ENCODE data around the gene RSPRY1. TPM values are rescaled to one million over a fixed set of nuclear protein-coding genes. Genes with fewer than 3 reads are reported as not detected.

Gene RSPRY1
- total RNA-seq, 4 donors from 2014 or later, result 28.8 to 38.1 (median 32.1) TPM

- TF ChIP-seq CTCF (IDR thresholded peaks at IDR 0.05; ENCODE audit: low read depth), result no peak
Observed at GRCh38 chr16:57273826-57274225, 87.7 kb downstream of the RSPRY1 start.

GRCh38 chr16:57276596-57276995 is 90.5 kb downstream of the RSPRY1 start:
- TF ChIP-seq CTCF (IDR thresholded peaks at IDR 0.05; ENCODE audit: low read depth), result no peak

GRCh38 chr16:57277586-57277985 is 91.5 kb downstream of the RSPRY1 start:
- no peak for TF ChIP-seq CTCF (IDR thresholded peaks at IDR 0.05; ENCODE audit: low read depth)

- TF ChIP-seq CTCF (IDR thresholded peaks at IDR 0.05; ENCODE audit: low read depth), result no peak
Observed at GRCh38 chr16:57278494-57278893, 92.4 kb downstream of the RSPRY1 start.

- no peak for TF ChIP-seq CTCF (IDR thresholded peaks at IDR 0.05; ENCODE audit: low read depth)
Observed at GRCh38 chr16:57279780-57280638, 93.9 kb downstream of the RSPRY1 start.

GRCh38 chr16:57281791-57282190 is 95.7 kb downstream of the RSPRY1 start:
- no peak for TF ChIP-seq CTCF (IDR thresholded peaks at IDR 0.05; ENCODE audit: low read depth)

- no peak for TF ChIP-seq CTCF (IDR thresholded peaks at IDR 0.05; ENCODE audit: low read depth)
Observed at GRCh38 chr16:57282510-57283213, 96.5 kb downstream of the RSPRY1 start.

All from subcutaneous adipose tissue (tissue), 4 donors.